Neural cell (in vitro differentiated cells): ENCODE measurements around the gene POSTN.

Experiments
- EZH2 ChIP-seq: fragments of 200-600, 300-800 bp; shearing (Covaris generic), sonication (generic); IDR thresholded peaks from 2 replicates; pipeline ENCODE4 v1.6.1; 2014; ENCODE audit warnings: antibody characterized with exemption, low read length, borderline replicate concordance, mild to moderate bottlenecking; ENCODE audit not compliant: insufficient read depth, poor library complexity, severe bottlenecking
- POLR2AphosphoS5 ChIP-seq: IDR thresholded peaks from 2 replicates; pipeline ENCODE4 v1.6.1; 2012
- RAD21 ChIP-seq: fragments of 450-650 bp; conservative IDR thresholded peaks from 2 replicates; pipeline ENCODE4 v1.6.1; 2014; ENCODE audit warnings: antibody characterized with exemption, mild to moderate bottlenecking, moderate library complexity
- SMC3 ChIP-seq: fragments of 450-650 bp; conservative IDR thresholded peaks from 2 replicates; pipeline ENCODE4 v1.6.1; 2014; ENCODE audit warnings: antibody characterized with exemption, mild to moderate bottlenecking, moderate library complexity; ENCODE audit not compliant: poor library complexity
- TAF1 ChIP-seq: IDR thresholded peaks from 2 replicates; pipeline ENCODE4 v1.6.1; 2012; ENCODE audit warnings: low read depth
- TF ChIP-seq, protein P1 (sequence below): fragments of 450-650 bp; IDR thresholded peaks from 2 replicates; pipeline ENCODE4 v1.5.1; 2014; ENCODE audit warnings: antibody characterized with exemption, mild to moderate bottlenecking, moderate library complexity; ENCODE audit not compliant: poor library complexity, severe bottlenecking
- TF ChIP-seq, protein P2 (sequence below): IDR thresholded peaks from 2 replicates; pipeline ENCODE4 v1.6.1; 2012; ENCODE audit warnings: borderline replicate concordance

DNA sequence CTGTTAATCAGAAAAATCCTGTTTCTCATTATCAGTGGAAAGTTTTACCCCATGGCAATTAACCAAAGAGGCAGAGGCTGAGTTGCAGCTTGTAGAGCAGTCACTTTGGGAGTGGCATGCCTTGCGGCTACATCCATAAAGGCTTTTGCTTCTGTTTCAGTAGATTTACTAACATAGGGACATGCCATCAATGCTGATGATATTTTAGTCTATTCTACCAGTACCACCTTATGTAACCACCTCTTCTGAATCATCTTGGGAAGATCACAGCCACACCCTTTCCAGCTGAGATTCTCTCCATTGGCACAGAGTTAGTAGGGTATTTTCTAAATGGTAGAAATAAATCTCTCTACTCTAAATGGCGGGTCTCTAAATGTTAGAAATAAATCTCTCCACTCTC is 37.5 kb downstream of the POSTN start:
- TF ChIP-seq, protein P1, sequence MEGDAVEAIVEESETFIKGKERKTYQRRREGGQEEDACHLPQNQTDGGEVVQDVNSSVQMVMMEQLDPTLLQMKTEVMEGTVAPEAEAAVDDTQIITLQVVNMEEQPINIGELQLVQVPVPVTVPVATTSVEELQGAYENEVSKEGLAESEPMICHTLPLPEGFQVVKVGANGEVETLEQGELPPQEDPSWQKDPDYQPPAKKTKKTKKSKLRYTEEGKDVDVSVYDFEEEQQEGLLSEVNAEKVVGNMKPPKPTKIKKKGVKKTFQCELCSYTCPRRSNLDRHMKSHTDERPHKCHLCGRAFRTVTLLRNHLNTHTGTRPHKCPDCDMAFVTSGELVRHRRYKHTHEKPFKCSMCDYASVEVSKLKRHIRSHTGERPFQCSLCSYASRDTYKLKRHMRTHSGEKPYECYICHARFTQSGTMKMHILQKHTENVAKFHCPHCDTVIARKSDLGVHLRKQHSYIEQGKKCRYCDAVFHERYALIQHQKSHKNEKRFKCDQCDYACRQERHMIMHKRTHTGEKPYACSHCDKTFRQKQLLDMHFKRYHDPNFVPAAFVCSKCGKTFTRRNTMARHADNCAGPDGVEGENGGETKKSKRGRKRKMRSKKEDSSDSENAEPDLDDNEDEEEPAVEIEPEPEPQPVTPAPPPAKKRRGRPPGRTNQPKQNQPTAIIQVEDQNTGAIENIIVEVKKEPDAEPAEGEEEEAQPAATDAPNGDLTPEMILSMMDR, result no peak
- no peak for TF ChIP-seq POLR2AphosphoS5
- no peak for TF ChIP-seq SMC3
- no peak for TF ChIP-seq TAF1
- TF ChIP-seq, protein P2, sequence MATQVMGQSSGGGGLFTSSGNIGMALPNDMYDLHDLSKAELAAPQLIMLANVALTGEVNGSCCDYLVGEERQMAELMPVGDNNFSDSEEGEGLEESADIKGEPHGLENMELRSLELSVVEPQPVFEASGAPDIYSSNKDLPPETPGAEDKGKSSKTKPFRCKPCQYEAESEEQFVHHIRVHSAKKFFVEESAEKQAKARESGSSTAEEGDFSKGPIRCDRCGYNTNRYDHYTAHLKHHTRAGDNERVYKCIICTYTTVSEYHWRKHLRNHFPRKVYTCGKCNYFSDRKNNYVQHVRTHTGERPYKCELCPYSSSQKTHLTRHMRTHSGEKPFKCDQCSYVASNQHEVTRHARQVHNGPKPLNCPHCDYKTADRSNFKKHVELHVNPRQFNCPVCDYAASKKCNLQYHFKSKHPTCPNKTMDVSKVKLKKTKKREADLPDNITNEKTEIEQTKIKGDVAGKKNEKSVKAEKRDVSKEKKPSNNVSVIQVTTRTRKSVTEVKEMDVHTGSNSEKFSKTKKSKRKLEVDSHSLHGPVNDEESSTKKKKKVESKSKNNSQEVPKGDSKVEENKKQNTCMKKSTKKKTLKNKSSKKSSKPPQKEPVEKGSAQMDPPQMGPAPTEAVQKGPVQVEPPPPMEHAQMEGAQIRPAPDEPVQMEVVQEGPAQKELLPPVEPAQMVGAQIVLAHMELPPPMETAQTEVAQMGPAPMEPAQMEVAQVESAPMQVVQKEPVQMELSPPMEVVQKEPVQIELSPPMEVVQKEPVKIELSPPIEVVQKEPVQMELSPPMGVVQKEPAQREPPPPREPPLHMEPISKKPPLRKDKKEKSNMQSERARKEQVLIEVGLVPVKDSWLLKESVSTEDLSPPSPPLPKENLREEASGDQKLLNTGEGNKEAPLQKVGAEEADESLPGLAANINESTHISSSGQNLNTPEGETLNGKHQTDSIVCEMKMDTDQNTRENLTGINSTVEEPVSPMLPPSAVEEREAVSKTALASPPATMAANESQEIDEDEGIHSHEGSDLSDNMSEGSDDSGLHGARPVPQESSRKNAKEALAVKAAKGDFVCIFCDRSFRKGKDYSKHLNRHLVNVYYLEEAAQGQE, result no peak
- TF ChIP-seq EZH2, result no peak
- TF ChIP-seq RAD21, result no peak
